Subcutaneous adipose tissue (tissue), 4 donors: ENCODE measurements around the gene SEC63. TPM values are rescaled to one million over a fixed set of nuclear protein-coding genes. Genes with fewer than 3 reads are reported as not detected.

Source experiments
- CTCF ChIP-seq: fragments of 450-650 bp; IDR thresholded peaks from one replicate; pipeline ENCODE4 v1.5.1; 2016; ENCODE audit warnings: low read depth, mild to moderate bottlenecking, control low read depth, antibody characterized with exemption, moderate library complexity
- total RNA-seq, 4 donors: library from RNA; depleted of rRNA; stranded (reverse); fragments of >200 nt; gene quantifications; one replicate each; pipeline ENCODE4 v1.1.0, GENCODE V29; 2016

Gene SEC63
- total RNA-seq, 4 donors from 2014 or later: 39.0 to 75.2 (median 43.7) TPM

DNA sequence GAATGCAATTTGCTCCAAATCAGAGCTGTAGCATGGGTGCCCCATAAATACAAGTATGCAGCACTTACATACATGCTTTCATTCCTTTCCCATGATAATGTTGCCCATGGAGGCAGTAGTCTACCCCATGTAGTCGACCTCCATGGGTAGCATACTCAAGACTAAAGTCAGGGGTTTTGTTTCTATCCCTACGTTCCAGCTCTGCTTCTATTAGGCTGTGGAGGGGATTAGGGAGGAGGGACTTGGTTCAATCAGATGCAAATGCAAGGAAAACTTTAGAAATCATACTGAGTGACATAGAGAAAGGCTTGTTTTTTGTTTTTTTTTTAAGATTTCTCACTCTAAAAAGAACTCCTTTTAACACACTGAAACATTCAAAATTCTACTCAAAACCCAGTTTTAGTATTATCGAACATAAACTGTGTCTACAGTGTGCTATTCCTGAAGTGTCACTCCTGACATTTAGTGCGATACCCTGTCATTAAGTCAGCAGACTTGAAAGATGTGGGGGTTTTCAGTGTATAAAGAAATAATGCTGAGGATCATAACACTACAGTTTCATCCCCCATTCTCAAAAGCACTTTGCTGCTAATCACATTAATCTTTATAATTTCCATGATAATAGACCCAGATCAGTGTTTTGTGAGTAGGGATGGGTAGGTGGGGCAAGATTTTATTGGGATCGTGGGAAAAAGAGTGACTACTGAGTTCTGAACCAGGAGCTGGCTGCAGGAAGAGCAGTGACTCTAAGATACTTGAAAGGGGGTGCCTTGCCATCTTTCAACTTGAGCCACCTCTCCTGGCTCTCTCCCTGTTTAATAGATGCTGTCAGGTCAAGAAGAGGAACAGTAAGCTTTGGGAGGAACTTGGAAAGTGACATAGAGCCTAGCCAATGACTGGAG, 93.5 kb downstream of the SEC63 start:
- no peak for TF ChIP-seq CTCF

DNA sequence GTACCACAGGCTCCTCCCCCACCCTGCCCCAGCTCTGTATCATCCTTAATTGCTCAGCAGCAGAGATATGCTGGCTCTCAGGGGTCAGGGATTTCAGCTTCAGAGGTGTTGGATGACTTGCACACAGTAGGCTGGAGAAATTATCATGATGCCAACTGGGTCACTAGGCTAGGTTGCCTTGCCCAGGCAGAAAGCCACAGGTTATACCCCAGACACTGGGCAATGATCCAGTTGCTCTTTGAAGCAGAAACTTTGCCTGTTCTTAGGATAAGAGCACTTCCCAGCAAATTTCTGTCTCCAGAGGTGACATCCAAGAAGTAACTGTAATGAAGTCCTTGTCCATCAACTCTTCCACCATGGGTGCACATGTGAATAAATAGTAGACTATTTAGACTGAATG, 95.6 kb downstream of the SEC63 start:
- no peak for TF ChIP-seq CTCF

DNA sequence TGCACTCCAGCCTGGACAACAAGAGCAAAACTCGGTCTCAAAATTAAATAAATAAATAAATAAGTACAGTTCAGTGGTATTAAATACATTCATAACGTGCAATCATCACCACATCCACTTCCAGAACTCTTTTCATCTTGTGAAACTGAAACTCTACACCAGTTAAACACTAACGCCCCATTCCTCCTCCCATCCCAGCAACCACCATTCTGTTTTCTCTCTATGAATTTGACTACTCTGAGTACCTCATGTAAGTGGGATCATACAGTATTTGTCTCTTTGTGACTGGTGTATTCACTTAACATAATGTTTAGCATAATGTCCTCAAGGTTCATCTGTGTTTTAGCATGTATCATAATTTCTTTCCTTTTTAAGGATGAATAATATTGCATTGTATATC, 104.8 kb downstream of the SEC63 start:
- TF ChIP-seq CTCF: no peak

- TF ChIP-seq CTCF: no peak
Measured at GRCh38 chr6:107849325-107849724, 108.7 kb downstream of the SEC63 start.

DNA sequence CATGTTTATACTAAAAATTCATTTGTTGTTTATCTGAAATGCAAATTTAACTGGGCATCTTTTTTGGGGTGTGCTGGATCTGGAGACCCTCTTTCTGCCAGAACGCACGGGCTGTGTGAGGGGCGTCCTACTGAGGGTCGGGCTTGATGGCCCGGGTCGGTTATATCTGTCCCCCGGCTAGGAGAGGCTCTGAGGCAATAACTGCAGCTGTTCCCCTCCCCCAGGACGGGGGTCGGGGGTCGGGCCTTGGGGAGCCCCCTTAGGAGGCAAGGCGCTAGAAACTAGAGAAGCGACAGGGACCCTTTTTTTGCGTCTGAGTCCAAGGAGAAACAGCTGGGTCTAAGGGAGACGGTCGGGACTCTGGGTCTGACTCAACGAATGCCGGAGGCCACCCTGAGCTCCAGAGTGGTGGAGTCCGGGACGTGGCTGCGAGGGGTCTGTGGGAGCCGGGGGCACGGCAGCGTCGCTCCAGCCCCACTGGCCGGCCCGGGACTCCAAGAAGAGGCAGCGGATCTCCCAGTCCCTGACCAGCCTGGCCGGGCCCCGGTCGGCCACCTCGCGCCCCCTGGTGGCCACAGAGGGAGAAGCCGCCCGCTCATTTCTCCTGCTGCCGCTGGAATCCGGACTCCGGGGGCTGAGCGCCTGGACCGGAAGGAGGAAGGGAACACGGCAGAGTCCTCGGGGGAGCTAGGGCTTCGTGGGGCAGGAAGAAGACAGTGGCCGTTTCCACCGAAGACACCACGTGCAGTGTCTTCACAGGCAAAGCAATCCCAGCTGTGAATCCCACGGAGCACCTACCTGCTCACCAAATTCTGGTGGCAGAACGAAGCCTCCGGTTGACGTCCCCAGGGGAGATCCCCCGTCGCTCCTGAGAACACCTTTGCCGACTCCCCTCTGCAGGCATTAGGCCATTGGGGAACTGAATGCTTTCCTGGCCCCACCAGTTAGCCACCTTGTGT, 109.9 kb downstream of the SEC63 start:
- no peak for TF ChIP-seq CTCF

GRCh38 chr6:107846262-107846795, 111.7 kb downstream of the SEC63 start:
- no peak for TF ChIP-seq CTCF

GRCh38 chr6:107845777-107846176, 112.2 kb downstream of the SEC63 start:
- TF ChIP-seq CTCF: no peak
